ENCODE results near the gene QSOX2.

Gene QSOX2

GRCh38 chr9:136259517-136259813 is 13.9 kb upstream of the QSOX2 start:
- TF ChIP-seq, protein P1, sequence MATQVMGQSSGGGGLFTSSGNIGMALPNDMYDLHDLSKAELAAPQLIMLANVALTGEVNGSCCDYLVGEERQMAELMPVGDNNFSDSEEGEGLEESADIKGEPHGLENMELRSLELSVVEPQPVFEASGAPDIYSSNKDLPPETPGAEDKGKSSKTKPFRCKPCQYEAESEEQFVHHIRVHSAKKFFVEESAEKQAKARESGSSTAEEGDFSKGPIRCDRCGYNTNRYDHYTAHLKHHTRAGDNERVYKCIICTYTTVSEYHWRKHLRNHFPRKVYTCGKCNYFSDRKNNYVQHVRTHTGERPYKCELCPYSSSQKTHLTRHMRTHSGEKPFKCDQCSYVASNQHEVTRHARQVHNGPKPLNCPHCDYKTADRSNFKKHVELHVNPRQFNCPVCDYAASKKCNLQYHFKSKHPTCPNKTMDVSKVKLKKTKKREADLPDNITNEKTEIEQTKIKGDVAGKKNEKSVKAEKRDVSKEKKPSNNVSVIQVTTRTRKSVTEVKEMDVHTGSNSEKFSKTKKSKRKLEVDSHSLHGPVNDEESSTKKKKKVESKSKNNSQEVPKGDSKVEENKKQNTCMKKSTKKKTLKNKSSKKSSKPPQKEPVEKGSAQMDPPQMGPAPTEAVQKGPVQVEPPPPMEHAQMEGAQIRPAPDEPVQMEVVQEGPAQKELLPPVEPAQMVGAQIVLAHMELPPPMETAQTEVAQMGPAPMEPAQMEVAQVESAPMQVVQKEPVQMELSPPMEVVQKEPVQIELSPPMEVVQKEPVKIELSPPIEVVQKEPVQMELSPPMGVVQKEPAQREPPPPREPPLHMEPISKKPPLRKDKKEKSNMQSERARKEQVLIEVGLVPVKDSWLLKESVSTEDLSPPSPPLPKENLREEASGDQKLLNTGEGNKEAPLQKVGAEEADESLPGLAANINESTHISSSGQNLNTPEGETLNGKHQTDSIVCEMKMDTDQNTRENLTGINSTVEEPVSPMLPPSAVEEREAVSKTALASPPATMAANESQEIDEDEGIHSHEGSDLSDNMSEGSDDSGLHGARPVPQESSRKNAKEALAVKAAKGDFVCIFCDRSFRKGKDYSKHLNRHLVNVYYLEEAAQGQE (IDR thresholded peaks at IDR 0.05; ENCODE audit: insufficient read depth in 1 of 2, low read depth in 2 of 2, low read length in 2 of 2): no peak
- no peak for TF ChIP-seq POLR2AphosphoS5 (IDR thresholded peaks at IDR 0.05; ENCODE audit: low read depth, low read length)
- no peak for TF ChIP-seq FOXP2 (optimal IDR thresholded peaks at IDR 0.05; ENCODE audit: borderline replicate concordance, extremely low read depth, extremely low read length, insufficient read depth)
- no peak for TF ChIP-seq TAF1 (IDR thresholded peaks at IDR 0.05; ENCODE audit: borderline replicate concordance, insufficient read depth, low read length)
- no peak for TF ChIP-seq SIN3A (IDR thresholded peaks at IDR 0.05; ENCODE audit: borderline replicate concordance, insufficient read depth, low read length)

DNA sequence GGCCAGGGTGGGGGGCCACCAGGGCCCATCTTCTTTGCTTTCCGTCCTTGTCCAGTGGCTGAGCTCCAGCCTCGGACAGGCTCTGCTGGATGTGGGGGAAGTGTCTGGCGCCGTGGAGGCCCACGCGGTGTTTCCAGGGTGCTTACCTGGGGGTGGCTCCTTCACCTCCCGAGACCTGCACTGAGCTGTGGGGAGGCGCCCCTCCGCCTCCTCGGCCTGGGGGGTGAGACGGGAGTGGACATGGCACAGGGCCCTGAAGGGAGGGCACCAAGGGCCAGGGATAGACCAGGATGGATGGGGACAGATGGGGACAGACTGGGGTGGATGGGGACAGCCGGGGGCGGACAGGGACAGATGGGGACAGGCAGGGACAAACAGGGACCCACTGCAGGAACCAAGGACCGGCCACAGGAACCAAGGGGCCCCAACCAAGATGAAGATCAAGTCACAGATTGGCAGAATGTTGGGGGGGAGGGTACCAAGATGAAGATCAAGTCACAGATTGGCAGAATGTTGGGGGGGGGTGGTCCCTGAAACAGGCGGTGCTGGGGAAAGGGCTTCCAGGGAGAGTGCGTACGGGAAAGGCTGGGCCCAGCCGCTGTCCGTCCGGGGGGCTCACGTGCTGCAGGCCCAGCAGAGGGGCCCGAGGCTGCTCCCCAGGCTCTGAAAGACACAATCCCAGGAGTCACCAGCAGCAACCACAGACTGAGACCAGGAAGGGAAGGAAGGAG is 13.3 kb upstream of the QSOX2 start:
- TF ChIP-seq FOXP2 (optimal IDR thresholded peaks at IDR 0.05; ENCODE audit: borderline replicate concordance, extremely low read depth, extremely low read length, insufficient read depth) (no peak), POLR2AphosphoS5 (IDR thresholded peaks at IDR 0.05; ENCODE audit: low read depth, low read length) (no peak), TAF1 (IDR thresholded peaks at IDR 0.05; ENCODE audit: borderline replicate concordance, insufficient read depth, low read length) (no peak), SIN3A (IDR thresholded peaks at IDR 0.05; ENCODE audit: borderline replicate concordance, insufficient read depth, low read length) (no peak)
- TF ChIP-seq, protein P1 (IDR thresholded peaks at IDR 0.05; ENCODE audit: insufficient read depth in 1 of 2, low read depth in 2 of 2, low read length in 2 of 2): no peak

- TF ChIP-seq SIN3A (IDR thresholded peaks at IDR 0.05; ENCODE audit: borderline replicate concordance, insufficient read depth, low read length): no peak
- TF ChIP-seq FOXP2 (optimal IDR thresholded peaks at IDR 0.05; ENCODE audit: borderline replicate concordance, extremely low read depth, extremely low read length, insufficient read depth): no peak
- TF ChIP-seq TAF1 (IDR thresholded peaks at IDR 0.05; ENCODE audit: borderline replicate concordance, insufficient read depth, low read length): no peak
- no peak for TF ChIP-seq POLR2AphosphoS5 (IDR thresholded peaks at IDR 0.05; ENCODE audit: low read depth, low read length)
- TF ChIP-seq, protein P1 (IDR thresholded peaks at IDR 0.05; ENCODE audit: insufficient read depth in 1 of 2, low read depth in 2 of 2, low read length in 2 of 2): no peak
Observed at GRCh38 chr9:136258299-136258625, 12.7 kb upstream of the QSOX2 start.

- no peak for TF ChIP-seq FOXP2 (optimal IDR thresholded peaks at IDR 0.05; ENCODE audit: borderline replicate concordance, extremely low read depth, extremely low read length, insufficient read depth)
- no peak for TF ChIP-seq SIN3A (IDR thresholded peaks at IDR 0.05; ENCODE audit: borderline replicate concordance, insufficient read depth, low read length)
- TF ChIP-seq, protein P1 (IDR thresholded peaks at IDR 0.05; ENCODE audit: insufficient read depth in 1 of 2, low read depth in 2 of 2, low read length in 2 of 2): no peak
- no peak for TF ChIP-seq POLR2AphosphoS5 (IDR thresholded peaks at IDR 0.05; ENCODE audit: low read depth, low read length)
- no peak for TF ChIP-seq TAF1 (IDR thresholded peaks at IDR 0.05; ENCODE audit: borderline replicate concordance, insufficient read depth, low read length)
Observed at GRCh38 chr9:136257381-136258298, 12.0 kb upstream of the QSOX2 start.

All from PFSK-1 (cell line).